GM12801 (cell line): ENCODE measurements around the gene AGK.

Source experiments
- CTCF ChIP-seq: IDR thresholded peaks from one replicate; pipeline ENCODE4 v1.5.1; 2011; ENCODE audit warnings: control low read depth; ENCODE audit not compliant: insufficient read length; ENCODE audit errors: extremely low read depth

The AGK gene

GRCh38 chr7:141557360-141557759 is 6.2 kb downstream of the AGK start:
- no peak for TF ChIP-seq CTCF

GRCh38 chr7:141558544-141559183 is 7.5 kb downstream of the AGK start:
- no peak for TF ChIP-seq CTCF

GRCh38 chr7:141559961-141560360 is 8.8 kb downstream of the AGK start:
- no peak for TF ChIP-seq CTCF

- TF ChIP-seq CTCF = no peak
These were observed 10.8 kb downstream of the AGK start for GRCh38 chr7:141562036-141562435.

- no peak for TF ChIP-seq CTCF
These were observed 11.3 kb downstream of the AGK start for GRCh38 chr7:141562543-141562942.

- TF ChIP-seq CTCF = no peak
These were observed 11.8 kb downstream of the AGK start for GRCh38 chr7:141562972-141563371.

GRCh38 chr7:141563956-141564623 is 12.9 kb downstream of the AGK start:
- TF ChIP-seq CTCF = no peak

GRCh38 chr7:141567432-141567831 is 16.2 kb downstream of the AGK start:
- TF ChIP-seq CTCF = no peak
